Smooth muscle cell of the pulmonary artery (primary cell): ENCODE data around the gene DNMBP. TPM values are rescaled to one million over a fixed set of nuclear protein-coding genes. Genes with fewer than 3 reads are reported as not detected.

ENCODE experiments used
- total RNA-seq: library from RNA; depleted of rRNA; stranded (reverse); fragments of >200 nt; gene quantifications from 2 replicates; pipeline ENCODE4 v1.2.3, GENCODE V29; 2014

DNMBP gene, protein sequence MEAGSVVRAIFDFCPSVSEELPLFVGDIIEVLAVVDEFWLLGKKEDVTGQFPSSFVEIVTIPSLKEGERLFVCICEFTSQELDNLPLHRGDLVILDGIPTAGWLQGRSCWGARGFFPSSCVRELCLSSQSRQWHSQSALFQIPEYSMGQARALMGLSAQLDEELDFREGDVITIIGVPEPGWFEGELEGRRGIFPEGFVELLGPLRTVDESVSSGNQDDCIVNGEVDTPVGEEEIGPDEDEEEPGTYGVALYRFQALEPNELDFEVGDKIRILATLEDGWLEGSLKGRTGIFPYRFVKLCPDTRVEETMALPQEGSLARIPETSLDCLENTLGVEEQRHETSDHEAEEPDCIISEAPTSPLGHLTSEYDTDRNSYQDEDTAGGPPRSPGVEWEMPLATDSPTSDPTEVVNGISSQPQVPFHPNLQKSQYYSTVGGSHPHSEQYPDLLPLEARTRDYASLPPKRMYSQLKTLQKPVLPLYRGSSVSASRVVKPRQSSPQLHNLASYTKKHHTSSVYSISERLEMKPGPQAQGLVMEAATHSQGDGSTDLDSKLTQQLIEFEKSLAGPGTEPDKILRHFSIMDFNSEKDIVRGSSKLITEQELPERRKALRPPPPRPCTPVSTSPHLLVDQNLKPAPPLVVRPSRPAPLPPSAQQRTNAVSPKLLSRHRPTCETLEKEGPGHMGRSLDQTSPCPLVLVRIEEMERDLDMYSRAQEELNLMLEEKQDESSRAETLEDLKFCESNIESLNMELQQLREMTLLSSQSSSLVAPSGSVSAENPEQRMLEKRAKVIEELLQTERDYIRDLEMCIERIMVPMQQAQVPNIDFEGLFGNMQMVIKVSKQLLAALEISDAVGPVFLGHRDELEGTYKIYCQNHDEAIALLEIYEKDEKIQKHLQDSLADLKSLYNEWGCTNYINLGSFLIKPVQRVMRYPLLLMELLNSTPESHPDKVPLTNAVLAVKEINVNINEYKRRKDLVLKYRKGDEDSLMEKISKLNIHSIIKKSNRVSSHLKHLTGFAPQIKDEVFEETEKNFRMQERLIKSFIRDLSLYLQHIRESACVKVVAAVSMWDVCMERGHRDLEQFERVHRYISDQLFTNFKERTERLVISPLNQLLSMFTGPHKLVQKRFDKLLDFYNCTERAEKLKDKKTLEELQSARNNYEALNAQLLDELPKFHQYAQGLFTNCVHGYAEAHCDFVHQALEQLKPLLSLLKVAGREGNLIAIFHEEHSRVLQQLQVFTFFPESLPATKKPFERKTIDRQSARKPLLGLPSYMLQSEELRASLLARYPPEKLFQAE (N-terminal part only)
- 25.7 and 28.7 TPM in 2 replicates for total RNA-seq

DNA sequence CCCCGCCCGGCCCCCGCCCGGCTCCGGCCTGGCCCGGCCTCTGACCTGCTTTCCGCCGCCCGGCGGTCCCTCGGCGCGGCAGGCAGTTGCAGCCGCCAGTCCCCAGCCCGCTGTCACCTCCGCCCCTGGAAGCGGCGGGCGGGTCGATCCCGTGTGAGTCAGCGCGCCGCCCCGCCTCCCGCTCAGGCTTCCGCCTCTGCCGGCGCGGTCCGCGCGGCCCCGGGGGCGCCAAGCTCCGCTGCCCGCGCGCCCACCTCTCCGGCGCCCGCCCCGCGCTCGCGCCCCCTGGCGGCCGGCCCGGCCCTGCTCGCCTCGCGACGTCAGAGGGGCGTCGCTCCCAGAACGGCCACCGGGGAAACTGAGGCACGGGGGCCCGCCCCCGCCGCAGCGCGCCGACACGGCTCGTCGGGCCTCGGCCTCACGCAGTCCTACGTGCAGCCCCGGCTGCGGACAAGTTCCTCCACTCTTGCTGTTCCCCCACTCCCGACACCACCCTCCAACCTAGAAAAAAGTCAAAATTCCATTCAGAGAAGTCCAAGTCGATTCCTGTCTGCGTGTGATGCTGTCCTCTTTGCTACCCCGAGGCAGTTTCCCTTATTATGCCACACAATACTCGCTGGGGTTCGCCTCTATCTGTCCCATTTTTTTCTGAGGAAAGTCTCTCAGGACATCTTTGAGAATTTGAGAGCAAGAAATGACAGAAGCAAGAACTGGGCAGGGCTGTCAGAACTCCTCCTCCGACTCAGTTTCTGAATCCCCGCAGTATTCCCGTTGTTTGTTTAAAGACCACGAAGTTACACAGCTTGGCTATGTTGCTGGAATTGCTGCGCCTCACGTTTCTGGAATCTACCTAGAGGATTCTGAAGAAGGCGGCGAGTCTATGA lies at the start of gene DNMBP:
Gene DNMBP, minus strand, starts transcription at position 155 of the 884 bp plus-strand sequence. CDS start 37,823 bp downstream, outside the sequence.

Other genes starting within 250 kb of the DNMBP start
- gene ABCC2, start 227.3 kb downstream of the DNMBP start, total RNA-seq, result 0.59 and 1.2 TPM in 2 replicates
- gene CPN1, start 71.9 kb upstream of the DNMBP start, total RNA-seq, result not detected in 2 replicates
- gene ERLIN1, start 176.1 kb upstream of the DNMBP start, total RNA-seq, result 58.5 and 62.3 TPM in 2 replicates
- 22.4 and 25.3 TPM in 2 replicates for gene CHUK, start 219.6 kb upstream of the DNMBP start, total RNA-seq